CD14-positive monocyte (primary cell): ENCODE results near the gene ALDH7A1. TPM values are rescaled to one million over a fixed set of nuclear protein-coding genes. Genes with fewer than 3 reads are reported as not detected.
"Not testable (repeated sequence)": the region's sequence is repeated elsewhere in the genome, so short reads cannot be mapped to it uniquely, and the experiment has no call there.

Source experiments
- DNase-seq, 3 donors: peaks; one replicate each; pipeline ENCODE4 v3.0.0-alpha.2; 2011 to 2022
- H2AFZ ChIP-seq: 2 replicates; pipeline ENCODE4 v1.6.0; 2012; ENCODE audit warnings: mild to moderate bottlenecking, low read depth, low read length, inconsistent platforms; ENCODE audit not compliant: insufficient read depth, poor library complexity, severe bottlenecking
- H3K27ac ChIP-seq, 2 donors: 1 replicate in 1 of 2; 2 replicates in 1 of 2; pipeline ENCODE4 v1.5.1; 2012 to 2013; ENCODE audit warnings: low read length in 2 of 2, control low read depth in 1 of 2, inconsistent platforms in 1 of 2, low read depth in 1 of 2, mild to moderate bottlenecking in 1 of 2
- H3K27me3 ChIP-seq, 2 donors: one replicate each; pipeline versions ENCODE4 v1.6.0 to v1.6.1; 2011 to 2013; ENCODE audit warnings: low read length in 2 of 2; ENCODE audit not compliant: control insufficient read depth in 2 of 2, insufficient read depth in 2 of 2
- H3K36me3 ChIP-seq, 2 donors: replicated peaks in 1 of 2; 1 replicate in 1 of 2; 2 replicates in 1 of 2; pipeline versions ENCODE4 v1.5.1 to v1.6.1; 2012 to 2013; ENCODE audit warnings: low read length in 2 of 2, control low read depth in 1 of 2, inconsistent platforms in 1 of 2, mild to moderate bottlenecking in 1 of 2; ENCODE audit not compliant: insufficient read depth in 2 of 2, control insufficient read depth in 1 of 2
- H3K4me1 ChIP-seq, 2 donors: 1 replicate in 1 of 2; 2 replicates in 1 of 2; pipeline versions ENCODE4 v1.5.1 to v1.6.1; 2012 to 2013; ENCODE audit warnings: low read length in 2 of 2, control low read depth in 1 of 2, inconsistent platforms in 1 of 2, mild to moderate bottlenecking in 1 of 2, moderate library complexity in 1 of 2; ENCODE audit not compliant: insufficient read depth in 2 of 2, control insufficient read depth in 1 of 2
- H3K4me2 ChIP-seq: replicated peaks from 2 replicates; pipeline ENCODE3; 2012; ENCODE audit warnings: low read length, moderate library complexity, mild to moderate bottlenecking; ENCODE audit not compliant: poor library complexity, severe bottlenecking; ENCODE audit errors: extremely low read depth
- H3K4me3 ChIP-seq, 3 experiments: fragments of 200-600 bp in 1 of 3; sonication (generic) in 1 of 3; replicated peaks in 1 of 3; 1 replicate in 2 of 3; 2 replicates in 1 of 3; pipeline ENCODE4 v1.5.1; 2011 to 2013; ENCODE audit warnings: low read length in 3 of 3, mild to moderate bottlenecking in 3 of 3, control low read depth in 2 of 3, low read depth in 2 of 3, inconsistent platforms in 1 of 3, moderate library complexity in 1 of 3
- H3K79me2 ChIP-seq: 2 replicates; pipeline ENCODE4 v1.6.0; 2012; ENCODE audit warnings: mild to moderate bottlenecking, control low read depth, inconsistent platforms, low read length, moderate library complexity; ENCODE audit not compliant: insufficient read depth
- H3K9ac ChIP-seq: 2 replicates; pipeline ENCODE4 v1.6.0; 2017; ENCODE audit warnings: low read length, mild to moderate bottlenecking; ENCODE audit not compliant: insufficient read depth, poor library complexity, severe bottlenecking
- H3K9me3 ChIP-seq, 2 donors: replicated peaks in 1 of 2; 1 replicate in 1 of 2; 2 replicates in 1 of 2; pipeline versions ENCODE4 v1.5.1 to v1.6.1; 2012 to 2013; ENCODE audit warnings: low read length in 2 of 2, control low read depth in 1 of 2; ENCODE audit not compliant: control insufficient read depth in 1 of 2, insufficient read depth in 1 of 2
- H4K20me1 ChIP-seq: 2 replicates; pipeline ENCODE4 v1.6.0; 2012; ENCODE audit warnings: mild to moderate bottlenecking, low read length, control low read depth, moderate library complexity; ENCODE audit not compliant: insufficient read depth
- H3K27ac Mint-ChIP-seq, 7 donors: one replicate each; pipeline ENCODE4 v1.8.0; 2020; ENCODE audit warnings: mild to moderate bottlenecking in 7 of 7, mixed read lengths in 7 of 7, moderate library complexity in 6 of 7, inconsistent platforms in 2 of 7
- H3K27me3 Mint-ChIP-seq, 3 donors: one replicate each; pipeline ENCODE4 v1.8.0; 2021 to 2022; ENCODE audit warnings: low read depth in 3 of 3, mild to moderate bottlenecking in 3 of 3, mixed read lengths in 3 of 3, moderate library complexity in 3 of 3, inconsistent platforms in 1 of 3
- H3K36me3 Mint-ChIP-seq, 2 donors: one replicate each; pipeline ENCODE4 v1.8.0; 2020; ENCODE audit warnings: mixed read lengths in 2 of 2, inconsistent platforms in 1 of 2, mild to moderate bottlenecking in 1 of 2
- H3K4me1 Mint-ChIP-seq: one replicate; pipeline ENCODE4 v1.8.0; 2020; ENCODE audit warnings: mild to moderate bottlenecking, mixed read lengths
- H3K4me3 Mint-ChIP-seq, 2 donors: one replicate each; pipeline ENCODE4 v1.8.0; 2020; ENCODE audit warnings: mild to moderate bottlenecking in 2 of 2, mixed read lengths in 2 of 2, moderate library complexity in 1 of 2
- H3K9me3 Mint-ChIP-seq, 7 donors: one replicate each; pipeline ENCODE4 v1.8.0; 2020 to 2022; ENCODE audit warnings: mixed read lengths in 7 of 7, mild to moderate bottlenecking in 6 of 7, moderate library complexity in 6 of 7, inconsistent platforms in 2 of 7
- WGBS: methylation state at CpG from one replicate; pipeline ENCODE4 v1.1.5; 2013; ENCODE audit warnings: missing lambda C conversion rate; ENCODE audit not compliant: insufficient coverage; 5-methylcytosine and 5-hydroxymethylcytosine counted together
- intact Hi-C, 2 donors: fragments of 100-400 bp; cut with micrococcal nuclease; formaldehyde crosslinking; loops; one replicate each; pipeline versions ENCODE4 v1.15.0 to v1.15.1; 2023
- polyA plus RNA-seq, 3 donors: library from polyadenylated mRNA; depleted of rRNA in 1 of 3; unstranded in 2 of 3; stranded (reverse) in 1 of 3; fragments of 300-500 nt in 2 of 3; fragments of >200 nt in 1 of 3; fragmentation: Illumina TruSeq in 2 of 3; gene quantifications; 1 replicate in 2 of 3; 2 replicates in 1 of 3; pipeline ENCODE4 v1.2.3, GENCODE V29; 2012 to 2021
- TF ChIP-seq, protein P1 (sequence below): fragments of 200-600 bp; IDR thresholded peaks from one replicate; pipeline ENCODE4 v1.8.0; 2022; ENCODE audit warnings: antibody characterized with exemption, mild to moderate bottlenecking

ALDH7A1 gene
- polyA plus RNA-seq, 3 donors = 0.44 to 0.67 (median 0.59) TPM

DNA sequence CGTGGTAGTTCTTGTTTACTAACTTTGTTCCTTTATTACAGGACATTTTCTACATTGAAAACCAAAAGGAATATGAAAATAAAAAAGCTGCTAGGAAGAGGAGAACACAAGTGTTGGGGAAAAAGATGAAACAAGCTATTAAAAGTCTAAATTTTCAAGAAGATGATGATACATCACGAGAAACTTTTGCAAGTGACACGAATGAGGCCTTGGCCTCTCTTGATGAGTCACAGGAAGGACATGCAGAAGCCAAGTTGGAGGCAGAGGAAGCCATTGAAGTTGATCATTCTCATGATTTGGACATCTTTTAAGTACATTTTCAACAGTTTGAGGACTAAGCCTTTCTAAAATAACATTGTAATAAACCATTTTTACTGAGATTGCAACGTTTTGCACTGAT is 29.5 kb upstream of the ALDH7A1 start:
- Mint-ChIP-seq H3K27ac (peak overlapping the region in 6 of 7 donors; percentile 26 to 80 (median 60)), H3K9me3 (no peaks in the 10 kb centered on the region)

DNA sequence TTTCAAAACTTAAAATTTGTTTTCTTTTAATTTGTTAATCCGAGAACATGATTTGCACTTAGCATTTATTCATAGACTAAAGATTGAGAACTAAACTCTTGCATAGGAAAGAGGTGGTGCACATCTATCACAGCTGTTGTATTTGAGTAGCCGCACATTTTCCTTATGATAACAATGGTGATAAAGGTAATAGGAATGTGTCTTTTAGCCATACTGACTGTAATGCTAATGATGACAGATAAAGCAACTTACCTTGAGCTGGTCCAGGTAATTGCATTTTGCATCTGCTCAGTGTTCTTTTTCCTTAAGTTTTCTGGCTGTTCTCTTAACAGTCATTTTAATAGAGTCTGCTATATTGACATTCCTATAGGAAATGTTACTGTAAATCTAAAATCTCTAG is 24.8 kb upstream of the ALDH7A1 start:
- peaks cover 48 to 84% of the 10 kb centered on the region in 2 donors for H3K36me3 Mint-ChIP-seq
- no peaks in the 10 kb centered on the region for H3K27me3 ChIP-seq
- no peaks in the 10 kb centered on the region for H3K27me3 Mint-ChIP-seq
- 100% methylated on average over 1 of the region's 2 CpGs for WGBS
- TF ChIP-seq, protein P1, sequence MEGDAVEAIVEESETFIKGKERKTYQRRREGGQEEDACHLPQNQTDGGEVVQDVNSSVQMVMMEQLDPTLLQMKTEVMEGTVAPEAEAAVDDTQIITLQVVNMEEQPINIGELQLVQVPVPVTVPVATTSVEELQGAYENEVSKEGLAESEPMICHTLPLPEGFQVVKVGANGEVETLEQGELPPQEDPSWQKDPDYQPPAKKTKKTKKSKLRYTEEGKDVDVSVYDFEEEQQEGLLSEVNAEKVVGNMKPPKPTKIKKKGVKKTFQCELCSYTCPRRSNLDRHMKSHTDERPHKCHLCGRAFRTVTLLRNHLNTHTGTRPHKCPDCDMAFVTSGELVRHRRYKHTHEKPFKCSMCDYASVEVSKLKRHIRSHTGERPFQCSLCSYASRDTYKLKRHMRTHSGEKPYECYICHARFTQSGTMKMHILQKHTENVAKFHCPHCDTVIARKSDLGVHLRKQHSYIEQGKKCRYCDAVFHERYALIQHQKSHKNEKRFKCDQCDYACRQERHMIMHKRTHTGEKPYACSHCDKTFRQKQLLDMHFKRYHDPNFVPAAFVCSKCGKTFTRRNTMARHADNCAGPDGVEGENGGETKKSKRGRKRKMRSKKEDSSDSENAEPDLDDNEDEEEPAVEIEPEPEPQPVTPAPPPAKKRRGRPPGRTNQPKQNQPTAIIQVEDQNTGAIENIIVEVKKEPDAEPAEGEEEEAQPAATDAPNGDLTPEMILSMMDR = no peak
- H3K4me3 ChIP-seq = no peak overlapping the region
- H3K4me2 ChIP-seq = no peak overlapping the region
- intact Hi-C loops = no loop called here
- peaks cover 54 to 92% of the 10 kb centered on the region in 2 donors for H3K36me3 ChIP-seq
- peaks cover 5% of the 10 kb centered on the region for H4K20me1 ChIP-seq
- H3K9ac ChIP-seq = no peak overlapping the region
- H3K27ac ChIP-seq = no peak overlapping the region
- H2AFZ ChIP-seq = no peak overlapping the region
- DNase-seq = no peak
- peaks cover 7% of the 10 kb centered on the region for H3K4me1 Mint-ChIP-seq
- H3K9me3 ChIP-seq = no peaks in the 10 kb centered on the region
- no peaks in the 10 kb centered on the region for H3K4me1 ChIP-seq
- H3K79me2 ChIP-seq = no peaks in the 10 kb centered on the region
- no peak overlapping the region for H3K27ac Mint-ChIP-seq
- no peak overlapping the region for H3K4me3 Mint-ChIP-seq
- no peaks in the 10 kb centered on the region for H3K9me3 Mint-ChIP-seq

More for the DNA sequence above, 29.5 kb upstream of the ALDH7A1 start:
- Histone ChIP-seq H3K79me2 (no peaks in the 10 kb centered on the region), H3K27me3 (no peaks in the 10 kb centered on the region), H3K4me2 (no peak overlapping the region), H3K9me3 (no peaks in the 10 kb centered on the region), H3K4me3 (no peak overlapping the region), H3K36me3 (peaks cover 31 to 63% of the 10 kb centered on the region in 2 donors), H3K4me1 (no peaks in the 10 kb centered on the region), H3K27ac (no peak overlapping the region), H4K20me1 (no peaks in the 10 kb centered on the region), H2AFZ (no peak overlapping the region), H3K9ac (no peak overlapping the region)
- peaks cover 31 to 65% of the 10 kb centered on the region in 2 donors for H3K36me3 Mint-ChIP-seq
- peaks cover 7% of the 10 kb centered on the region for H3K4me1 Mint-ChIP-seq
- H3K4me3 Mint-ChIP-seq = no peak overlapping the region
- DNase-seq = peak; percentile 6 to 41 (median 11)
- TF ChIP-seq, protein P1 = no peak
- 19% methylated on average over 2 of the region's 4 CpGs for WGBS
- peaks cover 0 to 2% (median 0%) of the 10 kb centered on the region in 3 donors for H3K27me3 Mint-ChIP-seq
- intact Hi-C loops = no loop called here

DNA sequence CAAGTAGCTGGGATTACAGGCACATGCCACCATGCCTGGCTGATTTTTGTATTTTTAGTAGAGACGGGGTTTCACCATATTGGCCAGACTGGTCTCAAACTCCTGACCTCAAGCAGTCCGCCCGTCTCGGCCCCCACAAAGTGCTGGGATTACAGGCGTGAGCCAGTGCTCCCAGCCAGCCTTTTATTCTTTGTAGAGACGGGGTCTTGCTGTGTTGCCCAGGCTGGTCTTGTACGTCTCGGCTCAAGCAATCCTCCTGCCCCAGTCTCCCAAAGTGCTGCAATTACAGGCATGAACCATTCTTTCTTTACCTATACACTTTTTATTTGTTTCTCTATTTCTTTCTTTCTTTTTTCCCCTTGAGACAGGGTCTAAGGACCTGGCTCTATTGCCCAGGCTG is 22.6 kb upstream of the ALDH7A1 start:
- intact Hi-C loops, H3K27me3 Mint-ChIP-seq, H3K79me2 ChIP-seq, DNase-seq, H3K9ac ChIP-seq, H3K9me3 ChIP-seq, H3K27me3 ChIP-seq, H3K9me3 Mint-ChIP-seq, H3K4me3 ChIP-seq, H3K4me2 ChIP-seq, H3K4me3 Mint-ChIP-seq, H3K4me1 Mint-ChIP-seq, H2AFZ ChIP-seq, H3K4me1 ChIP-seq, H3K27ac ChIP-seq: not testable (repeated sequence)
- Histone ChIP-seq H3K36me3 (peaks cover 55 to 83% of the 10 kb centered on the region in 2 donors), H4K20me1 (peaks cover 10% of the 10 kb centered on the region)
- 97% methylated on average over 8 of the region's 8 CpGs for WGBS
- H3K27ac Mint-ChIP-seq = peak overlapping the region in 2 of 7 donors; percentile 33 to 58
- peaks cover 50 to 84% of the 10 kb centered on the region in 2 donors for H3K36me3 Mint-ChIP-seq
